Breast epithelium (tissue), 4 donors: Measurements from ENCODE around the gene ZBED4. TPM values are rescaled to one million over a fixed set of nuclear protein-coding genes. Genes with fewer than 3 reads are reported as not detected.

Experiments used
- DNase-seq, 2 donors: peaks; one replicate each; pipeline ENCODE4 v3.0.0-alpha.2; 2019; ENCODE audit warnings: low spot score in 2 of 2
- H3K27ac ChIP-seq, 2 donors: fragments of 200-600 bp; sonication (generic) in 1 of 2; one replicate each; pipeline ENCODE4 v1.5.1; 2016 to 2019; ENCODE audit warnings: mild to moderate bottlenecking in 1 of 2
- H3K27me3 ChIP-seq, 2 donors: fragments of 200-600 bp; sonication (generic) in 1 of 2; one replicate each; pipeline versions ENCODE4 v1.5.1 to v1.6.0; 2017 to 2019; ENCODE audit warnings: control low read depth in 1 of 2, mild to moderate bottlenecking in 1 of 2
- H3K36me3 ChIP-seq: fragments of 200-600 bp; one replicate; pipeline ENCODE4 v1.5.1; 2019
- H3K4me1 ChIP-seq, 2 donors: fragments of 200-600 bp; sonication (generic); one replicate each; pipeline ENCODE4 v1.5.1; 2016 to 2019; ENCODE audit warnings: control low read depth in 1 of 2
- H3K4me3 ChIP-seq, 3 donors: fragments of 200-600 bp; sonication (generic); 1 replicate in 2 of 3; 2 replicates in 1 of 3; pipeline ENCODE4 v1.5.1; 2016 to 2019; ENCODE audit warnings: mild to moderate bottlenecking in 3 of 3, moderate library complexity in 2 of 3
- H3K9me3 ChIP-seq, 2 donors: fragments of 200-600 bp; sonication (generic) in 1 of 2; one replicate each; pipeline ENCODE4 v1.5.1; 2016 to 2019; ENCODE audit warnings: control low read depth in 1 of 2
- POLR2A ChIP-seq: fragments of 450-650 bp; IDR thresholded peaks from one replicate; pipeline ENCODE4 v1.6.1; 2016; ENCODE audit warnings: antibody characterized with exemption, mild to moderate bottlenecking, moderate library complexity
- POLR2AphosphoS5 ChIP-seq, 3 donors: sonication (generic); formaldehyde crosslinking; IDR thresholded peaks; one replicate each; pipeline ENCODE4 v1.6.1; 2017; ENCODE audit warnings: antibody characterized with exemption in 3 of 3
- intact Hi-C: fragments of 100-400 bp; cut with DNase I; formaldehyde crosslinking; loops from one replicate; pipeline ENCODE4 v1.15.1; 2023; ENCODE audit warnings: low total_unique reads
- total RNA-seq, 3 donors: library from RNA; depleted of rRNA; stranded (reverse); fragments of >200 nt; gene quantifications; one replicate each; pipeline ENCODE4 v1.1.0, GENCODE V29; 2016
- TF ChIP-seq, protein P1 (sequence below), 3 donors: fragments of 450-650 bp; IDR thresholded peaks; one replicate each; pipeline ENCODE4 v1.5.1; 2016 to 2017; ENCODE audit warnings: antibody characterized with exemption in 3 of 3, mild to moderate bottlenecking in 3 of 3, moderate library complexity in 3 of 3

Gene ZBED4
- total RNA-seq, 3 donors from 2014 or later: 7.5 to 11.3 (median 10.5) TPM

DNA sequence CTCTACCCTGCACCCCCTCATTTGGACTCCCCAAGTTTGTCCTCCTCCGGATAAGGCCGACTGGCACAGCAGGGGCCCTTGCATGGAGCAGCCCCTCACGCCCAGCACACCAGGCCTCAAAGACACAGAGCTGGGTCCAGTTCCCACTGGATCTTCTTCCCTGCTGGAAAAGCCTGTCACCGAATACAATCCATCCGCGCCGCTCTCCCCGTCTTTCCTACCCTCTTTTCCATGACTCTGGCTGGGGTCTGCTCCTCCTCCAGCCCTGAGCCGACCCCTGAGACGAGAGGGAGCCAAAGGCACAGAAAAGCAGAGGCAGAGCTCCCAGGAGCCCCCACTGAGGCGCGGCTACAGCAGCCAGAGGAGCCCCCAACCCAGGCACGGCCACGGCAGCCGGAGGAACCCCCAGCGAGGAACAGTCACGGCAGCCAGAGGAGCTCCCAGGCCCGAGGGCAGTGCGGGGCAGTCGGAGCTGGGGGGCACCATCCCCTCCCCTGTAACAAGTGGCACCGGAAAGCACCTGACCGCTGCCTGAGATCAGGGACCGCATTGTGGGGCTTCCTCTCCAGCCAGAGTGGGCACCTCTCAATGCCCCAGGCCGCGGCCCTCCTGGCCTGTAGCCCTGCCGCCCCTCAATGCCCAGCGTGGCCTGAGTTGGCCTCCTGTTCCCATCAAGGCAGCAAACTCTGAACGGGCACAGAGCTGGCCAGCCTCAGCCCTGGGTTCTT, 52.6 kb downstream of the ZBED4 start:
- H3K27me3 ChIP-seq: no peaks in the 10 kb centered on the region
- no peaks in the 10 kb centered on the region for H3K9me3 ChIP-seq
- no peak overlapping the region for H3K27ac ChIP-seq
- TF ChIP-seq POLR2A: no peak
- intact Hi-C loops: no loop called here
- H3K36me3 ChIP-seq: peaks cover 8% of the 10 kb centered on the region
- no peak for DNase-seq
- no peaks in the 10 kb centered on the region for H3K4me1 ChIP-seq
- H3K4me3 ChIP-seq: no peak overlapping the region

DNA sequence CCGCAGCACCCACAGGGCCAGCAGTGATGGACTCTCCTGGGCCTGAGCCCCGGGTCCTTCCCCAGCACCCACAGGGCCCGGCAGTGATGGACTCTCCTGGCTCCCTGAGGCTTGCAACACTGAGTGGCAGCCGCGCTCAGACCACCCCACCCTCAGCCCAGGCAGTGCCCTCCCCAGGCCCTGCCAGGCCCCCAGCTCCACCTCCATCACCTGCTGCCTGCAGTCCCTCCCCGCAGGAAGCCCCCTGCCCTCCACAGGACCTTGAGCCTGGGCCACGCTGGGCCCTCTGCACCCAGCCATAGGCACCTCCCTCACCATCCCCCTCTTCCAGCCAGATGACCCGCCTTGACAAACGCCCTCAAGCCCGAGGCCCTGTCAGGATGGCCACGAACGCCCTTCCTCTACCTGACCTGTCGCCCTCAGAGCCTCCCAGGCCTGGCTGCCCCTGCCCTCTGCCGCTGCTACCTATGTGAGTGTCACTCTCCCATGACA, 53.2 kb downstream of the ZBED4 start:
- H3K4me3 ChIP-seq: no peak overlapping the region
- intact Hi-C loops: no loop called here
- DNase-seq: no peak
- H3K36me3 ChIP-seq: peaks cover 8% of the 10 kb centered on the region
- no peaks in the 10 kb centered on the region for H3K9me3 ChIP-seq
- TF ChIP-seq POLR2AphosphoS5 (IDR thresholded peaks at IDR 0.05) (no peak), POLR2A (no peak)
- TF ChIP-seq, protein P1, sequence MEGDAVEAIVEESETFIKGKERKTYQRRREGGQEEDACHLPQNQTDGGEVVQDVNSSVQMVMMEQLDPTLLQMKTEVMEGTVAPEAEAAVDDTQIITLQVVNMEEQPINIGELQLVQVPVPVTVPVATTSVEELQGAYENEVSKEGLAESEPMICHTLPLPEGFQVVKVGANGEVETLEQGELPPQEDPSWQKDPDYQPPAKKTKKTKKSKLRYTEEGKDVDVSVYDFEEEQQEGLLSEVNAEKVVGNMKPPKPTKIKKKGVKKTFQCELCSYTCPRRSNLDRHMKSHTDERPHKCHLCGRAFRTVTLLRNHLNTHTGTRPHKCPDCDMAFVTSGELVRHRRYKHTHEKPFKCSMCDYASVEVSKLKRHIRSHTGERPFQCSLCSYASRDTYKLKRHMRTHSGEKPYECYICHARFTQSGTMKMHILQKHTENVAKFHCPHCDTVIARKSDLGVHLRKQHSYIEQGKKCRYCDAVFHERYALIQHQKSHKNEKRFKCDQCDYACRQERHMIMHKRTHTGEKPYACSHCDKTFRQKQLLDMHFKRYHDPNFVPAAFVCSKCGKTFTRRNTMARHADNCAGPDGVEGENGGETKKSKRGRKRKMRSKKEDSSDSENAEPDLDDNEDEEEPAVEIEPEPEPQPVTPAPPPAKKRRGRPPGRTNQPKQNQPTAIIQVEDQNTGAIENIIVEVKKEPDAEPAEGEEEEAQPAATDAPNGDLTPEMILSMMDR (IDR thresholded peaks at IDR 0.05): no peak
- no peaks in the 10 kb centered on the region for H3K27me3 ChIP-seq
- H3K4me1 ChIP-seq: no peaks in the 10 kb centered on the region
- no peak overlapping the region for H3K27ac ChIP-seq

- DNase-seq: no peak
- peaks cover 9% of the 10 kb centered on the region for H3K36me3 ChIP-seq
Measured at GRCh38 chr22:49907807-49908206, 54.2 kb downstream of the ZBED4 start.

DNA sequence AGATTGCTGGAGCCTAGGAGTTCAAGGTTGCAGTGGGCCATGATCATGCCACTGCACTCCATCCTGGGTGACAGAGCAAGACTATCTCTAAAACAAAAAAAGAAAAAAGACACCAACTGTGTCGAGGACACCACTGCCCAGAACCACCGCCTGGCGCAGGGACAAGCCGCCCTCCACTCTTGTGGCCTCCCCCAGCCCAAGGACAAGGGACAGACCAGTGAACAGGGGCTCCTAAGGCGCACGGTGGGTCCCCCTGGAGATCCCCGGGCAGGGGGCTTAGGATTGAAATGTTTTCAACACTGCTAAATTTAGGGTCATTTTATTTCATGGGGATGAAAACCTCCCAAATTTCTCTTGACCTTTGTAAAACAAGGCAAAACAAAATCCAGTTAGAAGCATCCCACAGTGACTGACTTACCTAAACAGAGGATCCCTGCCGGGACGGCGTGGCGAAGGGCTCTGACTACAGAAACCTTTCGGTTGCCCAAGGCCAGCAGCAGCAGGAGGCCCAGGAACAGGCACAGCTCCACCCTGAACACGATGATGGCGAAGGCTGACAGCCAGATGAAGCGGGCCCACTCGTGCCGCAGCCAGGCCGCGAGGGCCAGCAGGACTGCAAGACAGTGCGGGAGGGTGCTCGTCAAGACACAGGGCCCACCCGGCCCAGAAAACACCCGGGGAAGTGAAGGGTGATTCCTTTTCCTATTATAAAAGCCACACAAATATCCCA, 56.0 kb downstream of the ZBED4 start:
- intact Hi-C loops: no loop called here
- Histone ChIP-seq H3K4me1 (no peaks in the 10 kb centered on the region), H3K4me3 (no peak overlapping the region), H3K27ac (no peak overlapping the region), H3K9me3 (no peaks in the 10 kb centered on the region), H3K36me3 (peaks cover 8% of the 10 kb centered on the region), H3K27me3 (no peaks in the 10 kb centered on the region)
- DNase-seq: no peak
- no peak for TF ChIP-seq POLR2AphosphoS5 (IDR thresholded peaks at IDR 0.05)

More at GRCh38 chr22:49907807-49908206, 54.2 kb downstream of the ZBED4 start:
- no peaks in the 10 kb centered on the region for H3K27me3 ChIP-seq
- intact Hi-C loops: no loop called here
- H3K4me1 ChIP-seq: no peaks in the 10 kb centered on the region
- no peaks in the 10 kb centered on the region for H3K9me3 ChIP-seq
- no peak overlapping the region for H3K27ac ChIP-seq
- TF ChIP-seq, protein P1 (IDR thresholded peaks at IDR 0.05): no peak
- TF ChIP-seq POLR2A: no peak
- no peak for TF ChIP-seq POLR2AphosphoS5 (IDR thresholded peaks at IDR 0.05)
- H3K4me3 ChIP-seq: no peak overlapping the region

GRCh38 chr22:49910229-49911155, 56.8 kb downstream of the ZBED4 start:
- TF ChIP-seq, protein P1 (IDR thresholded peaks at IDR 0.05): no peak
- TF ChIP-seq POLR2AphosphoS5 (IDR thresholded peaks at IDR 0.05) (no peak), POLR2A (no peak)
- peaks cover 8% of the 10 kb centered on the region for H3K36me3 ChIP-seq
- no peak overlapping the region for H3K27ac ChIP-seq
- no peaks in the 10 kb centered on the region for H3K27me3 ChIP-seq
- no peaks in the 10 kb centered on the region for H3K4me1 ChIP-seq
- no peak for DNase-seq
- intact Hi-C loops: no loop called here
- no peaks in the 10 kb centered on the region for H3K9me3 ChIP-seq
- no peak overlapping the region for H3K4me3 ChIP-seq
